ENCODE results near the gene C4orf50.

C4orf50 gene

DNA sequence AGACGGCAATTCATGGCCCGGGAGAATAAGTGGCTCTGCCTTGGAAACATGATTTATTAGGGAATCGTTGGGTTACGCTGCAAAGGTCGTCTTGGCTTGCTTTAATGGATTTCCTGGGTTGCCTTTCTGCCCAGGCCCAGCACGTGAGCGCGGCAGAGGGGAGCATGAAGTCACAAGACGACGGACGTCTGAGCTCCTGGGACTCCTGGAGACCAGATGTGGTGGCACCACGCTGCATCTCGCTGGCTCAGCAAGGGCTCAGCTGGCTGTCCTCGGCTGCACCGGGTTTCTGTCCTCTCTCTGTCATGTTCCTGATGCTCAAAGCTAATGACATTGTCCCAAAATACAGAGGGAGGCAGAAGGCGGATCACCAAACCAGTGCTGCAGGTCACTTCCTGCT, 61.2 kb downstream of the C4orf50 start:
- H3K4me3 ChIP-seq (ENCODE audit: control insufficient read depth, low read depth, low read length), result no peak overlapping the region
- TF ChIP-seq, protein P1, sequence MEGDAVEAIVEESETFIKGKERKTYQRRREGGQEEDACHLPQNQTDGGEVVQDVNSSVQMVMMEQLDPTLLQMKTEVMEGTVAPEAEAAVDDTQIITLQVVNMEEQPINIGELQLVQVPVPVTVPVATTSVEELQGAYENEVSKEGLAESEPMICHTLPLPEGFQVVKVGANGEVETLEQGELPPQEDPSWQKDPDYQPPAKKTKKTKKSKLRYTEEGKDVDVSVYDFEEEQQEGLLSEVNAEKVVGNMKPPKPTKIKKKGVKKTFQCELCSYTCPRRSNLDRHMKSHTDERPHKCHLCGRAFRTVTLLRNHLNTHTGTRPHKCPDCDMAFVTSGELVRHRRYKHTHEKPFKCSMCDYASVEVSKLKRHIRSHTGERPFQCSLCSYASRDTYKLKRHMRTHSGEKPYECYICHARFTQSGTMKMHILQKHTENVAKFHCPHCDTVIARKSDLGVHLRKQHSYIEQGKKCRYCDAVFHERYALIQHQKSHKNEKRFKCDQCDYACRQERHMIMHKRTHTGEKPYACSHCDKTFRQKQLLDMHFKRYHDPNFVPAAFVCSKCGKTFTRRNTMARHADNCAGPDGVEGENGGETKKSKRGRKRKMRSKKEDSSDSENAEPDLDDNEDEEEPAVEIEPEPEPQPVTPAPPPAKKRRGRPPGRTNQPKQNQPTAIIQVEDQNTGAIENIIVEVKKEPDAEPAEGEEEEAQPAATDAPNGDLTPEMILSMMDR (IDR thresholded peaks at IDR 0.05; ENCODE audit: control insufficient read depth, insufficient read depth, low read depth, low read length, missing control alignments), result no peak
- no peak for DNase-seq (ENCODE audit: low read depth)

DNA sequence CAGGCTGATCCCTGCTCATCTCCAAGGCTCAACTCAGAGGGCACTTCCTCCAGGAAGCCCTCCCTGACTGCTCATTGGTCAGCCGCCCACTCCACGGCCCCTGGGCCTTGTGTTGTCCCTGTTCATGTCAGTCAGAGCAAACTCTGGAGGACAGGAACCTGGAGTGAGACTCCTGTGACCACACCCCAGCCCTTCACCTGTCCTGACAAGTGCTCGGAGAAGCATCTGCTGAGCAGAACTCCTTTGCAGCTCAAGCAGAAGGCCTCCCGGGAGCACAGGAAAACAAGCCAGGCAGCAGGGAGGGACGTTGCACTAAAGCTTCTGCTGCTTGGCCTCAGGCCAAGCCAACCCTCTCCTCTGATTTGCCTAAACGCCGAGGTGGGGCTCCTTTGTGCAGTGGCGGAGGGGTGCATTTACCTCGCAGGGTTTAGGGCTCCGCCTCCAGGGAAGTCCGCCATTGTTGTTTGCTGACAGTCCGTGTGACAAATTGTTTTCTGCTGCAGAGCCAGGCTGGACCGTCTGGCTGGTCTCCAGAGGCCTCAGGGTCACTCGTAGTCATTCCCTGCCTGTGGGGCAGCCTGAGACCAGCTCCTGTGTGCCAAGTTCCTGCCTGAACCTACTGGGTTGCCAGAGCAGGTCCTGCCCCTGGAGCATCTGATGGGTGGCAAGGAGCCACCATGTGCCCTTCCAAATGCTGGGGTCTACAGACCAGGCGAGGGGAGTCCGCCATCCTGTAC, 61.8 kb downstream of the C4orf50 start:
- no peak overlapping the region for H3K4me3 ChIP-seq (ENCODE audit: control insufficient read depth, low read depth, low read length)
- DNase-seq (ENCODE audit: low read depth), result no peak
- TF ChIP-seq, protein P1 (IDR thresholded peaks at IDR 0.05; ENCODE audit: control insufficient read depth, insufficient read depth, low read depth, low read length, missing control alignments), result no peak

DNA sequence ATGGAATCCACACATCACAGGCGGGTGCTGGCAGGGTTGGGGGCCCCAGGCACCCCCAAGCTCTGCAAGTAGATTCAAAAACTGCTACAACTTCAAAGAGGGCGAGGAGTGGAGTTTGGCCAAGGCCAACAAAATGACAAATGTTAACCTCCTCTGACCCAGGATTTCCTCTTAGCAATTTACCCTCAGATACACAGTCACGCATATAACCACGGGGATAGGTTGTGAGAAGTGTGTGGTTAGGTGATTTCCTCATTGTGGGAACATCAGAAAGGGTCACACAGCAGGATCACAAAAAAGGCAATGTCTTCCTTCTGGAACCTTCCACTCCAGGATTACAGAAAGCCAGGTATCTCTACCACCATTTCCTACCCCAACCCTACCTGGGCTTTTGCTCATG, 62.4 kb downstream of the C4orf50 start:
- H3K4me3 ChIP-seq (ENCODE audit: control insufficient read depth, low read depth, low read length), result no peak overlapping the region
- DNase-seq (ENCODE audit: low read depth), result no peak
- TF ChIP-seq, protein P1 (IDR thresholded peaks at IDR 0.05; ENCODE audit: control insufficient read depth, insufficient read depth, low read depth, low read length, missing control alignments), result no peak

DNA sequence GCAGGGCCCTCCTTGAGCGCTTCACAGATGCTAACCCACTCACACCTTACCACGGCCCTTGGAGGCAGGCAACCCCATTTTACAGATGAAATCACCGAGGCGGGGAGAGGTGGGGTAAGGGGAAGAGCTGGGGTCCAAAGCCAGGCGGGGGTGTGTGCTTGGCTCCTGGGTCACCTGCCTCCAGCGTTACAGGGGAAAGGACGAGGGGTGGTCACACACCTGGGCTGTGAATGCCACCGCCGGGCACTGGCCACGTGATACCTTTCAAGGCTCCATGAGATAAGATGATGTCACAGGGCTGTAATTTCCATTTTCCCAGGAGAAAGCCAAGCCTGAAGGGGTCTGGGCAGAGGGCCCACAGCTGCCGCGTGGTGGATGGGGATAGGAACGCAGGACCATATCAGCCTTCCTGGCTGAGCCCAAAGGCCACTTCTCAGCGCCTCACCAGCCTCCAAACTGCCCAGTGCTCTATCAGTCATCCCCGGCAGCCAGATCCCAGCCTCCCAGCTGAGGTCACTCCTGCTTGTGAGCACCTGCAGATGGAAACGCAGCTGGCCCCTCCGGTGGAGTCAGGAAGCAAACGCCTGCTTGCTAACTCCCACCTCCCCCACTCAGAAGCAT, 62.9 kb downstream of the C4orf50 start:
- DNase-seq (ENCODE audit: low read depth), result no peak
- TF ChIP-seq, protein P1 (IDR thresholded peaks at IDR 0.05; ENCODE audit: control insufficient read depth, insufficient read depth, low read depth, low read length, missing control alignments), result no peak
- no peak overlapping the region for H3K4me3 ChIP-seq (ENCODE audit: control insufficient read depth, low read depth, low read length)

DNA sequence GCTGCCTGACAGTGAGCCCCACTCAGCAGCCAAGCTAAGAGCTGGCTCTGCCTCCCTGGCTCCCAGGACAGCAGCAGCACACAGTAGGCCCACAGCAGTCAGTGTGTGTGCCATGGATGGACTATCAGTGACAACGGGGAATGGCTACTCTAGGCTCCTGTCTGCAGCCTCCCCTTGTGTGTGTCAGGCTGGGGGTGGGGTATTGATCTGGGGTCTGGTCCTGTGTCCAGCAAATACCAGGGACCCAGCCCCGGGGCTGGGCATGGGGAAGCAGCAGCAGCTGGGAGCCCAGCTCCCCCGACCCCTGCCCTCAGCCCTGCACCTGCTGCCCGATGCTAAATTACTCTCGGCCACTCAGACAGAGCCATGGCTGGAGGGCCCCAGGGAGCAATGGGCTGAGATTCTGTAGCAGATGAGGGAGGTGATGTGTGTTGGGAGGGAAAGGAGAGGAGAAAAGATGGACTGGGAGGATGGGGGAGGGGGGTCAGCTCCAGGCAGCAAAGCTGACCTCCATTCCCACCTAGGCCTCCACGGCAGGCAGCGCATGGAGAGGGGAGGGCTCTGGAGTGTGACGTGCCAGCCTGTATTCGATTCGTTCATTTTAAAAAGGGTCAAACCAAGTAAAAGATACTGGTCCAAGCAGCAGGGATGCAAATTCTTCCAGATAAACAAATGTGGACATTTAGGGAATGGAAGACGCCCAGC, 64.0 kb downstream of the C4orf50 start:
- H3K4me3 ChIP-seq (ENCODE audit: control insufficient read depth, low read depth, low read length), result no peak overlapping the region
- TF ChIP-seq, protein P1 (IDR thresholded peaks at IDR 0.05; ENCODE audit: control insufficient read depth, insufficient read depth, low read depth, low read length, missing control alignments), result no peak
- DNase-seq (ENCODE audit: low read depth), result no peak

DNA sequence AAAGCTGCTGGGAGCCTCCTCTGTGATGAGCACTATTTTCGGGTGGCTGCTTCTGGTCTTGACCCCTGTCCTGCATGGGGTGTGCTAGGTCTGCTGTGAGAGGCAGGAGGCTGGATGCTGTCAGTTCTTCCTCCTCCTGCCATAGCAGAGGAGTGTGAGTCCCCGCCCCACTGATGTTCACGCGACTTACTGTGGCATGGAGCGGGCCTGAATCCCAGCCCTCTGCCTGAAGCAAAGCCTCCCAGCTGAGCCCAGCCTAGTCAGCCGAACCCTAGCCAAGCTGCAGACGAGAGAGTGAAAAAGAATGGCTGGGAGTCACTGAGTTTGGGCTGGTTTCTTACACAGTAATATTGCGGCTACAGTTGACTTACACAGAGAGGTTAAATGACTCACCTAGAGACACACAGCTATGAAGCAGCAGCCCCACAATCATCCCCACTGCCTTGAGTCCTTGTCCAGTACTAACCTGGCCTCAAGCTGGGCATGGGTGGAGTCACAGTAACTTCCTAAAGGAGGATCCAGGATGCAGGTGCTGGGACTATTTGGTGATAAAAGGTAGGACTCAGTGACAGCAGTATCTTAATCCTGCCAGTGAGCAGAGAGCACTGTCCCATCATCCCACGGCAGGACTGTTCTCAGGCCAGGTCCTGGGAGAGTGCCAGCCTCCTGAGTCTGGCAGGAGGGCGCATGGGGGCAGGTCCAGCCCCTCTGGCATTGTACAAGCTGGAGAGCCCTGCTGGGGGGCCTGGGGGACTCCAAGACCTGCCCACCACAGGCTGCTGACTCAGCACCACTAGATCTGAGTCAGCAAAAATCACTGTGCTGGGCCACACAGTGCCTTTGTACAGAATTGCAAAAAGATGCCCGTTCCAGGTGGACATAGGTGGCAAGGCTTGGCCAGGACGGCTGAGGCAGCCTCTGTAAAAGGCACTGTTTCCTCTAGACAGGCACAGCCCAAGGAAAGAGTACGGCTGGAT, 65.0 kb downstream of the C4orf50 start:
- H3K4me3 ChIP-seq (ENCODE audit: control insufficient read depth, low read depth, low read length), result no peak overlapping the region
- no peak for DNase-seq (ENCODE audit: low read depth)
- TF ChIP-seq, protein P1 (IDR thresholded peaks at IDR 0.05; ENCODE audit: control insufficient read depth, insufficient read depth, low read depth, low read length, missing control alignments), result no peak

Measured in AG09309 (cell line).